A673 (cell line): ENCODE data around the gene PINLYP.

ENCODE experiments used
- CTCF ChIP-seq: fragments of 300-800, 200-600 bp; sonication (generic); conservative IDR thresholded peaks from 2 replicates; pipeline ENCODE4 v1.5.1; 2017; ENCODE audit warnings: low read depth, mild to moderate bottlenecking, antibody characterized with exemption, low read length, moderate library complexity, mixed read lengths
- EZH2 ChIP-seq: fragments of 200-600 bp; sonication (generic); IDR thresholded peaks from 2 replicates; pipeline ENCODE4 v1.6.1; 2017; ENCODE audit warnings: borderline replicate concordance, low read depth, mild to moderate bottlenecking, mixed read lengths, antibody characterized with exemption, low read length; ENCODE audit not compliant: poor library complexity, severe bottlenecking

- TF ChIP-seq CTCF = no peak
- no peak for TF ChIP-seq EZH2
Measured at GRCh38 chr19:43575955-43576878, 616 bp downstream of the PINLYP start.
